Activated naive CD8-positive, alpha-beta T cell treated with anti-CD3 and anti-CD28 coated beads for 36 hours (primary cell): ENCODE results near the gene ALDH1A1. TPM values are rescaled to one million over a fixed set of nuclear protein-coding genes. Genes with fewer than 3 reads are reported as not detected.

ENCODE experiments used
- DNase-seq: peaks from one replicate; pipeline ENCODE4 v3.0.0; 2021
- H3K27ac Mint-ChIP-seq: one replicate; pipeline ENCODE4 v1.8.0; 2022; ENCODE audit warnings: mild to moderate bottlenecking, moderate library complexity, mixed read lengths
- H3K27me3 Mint-ChIP-seq: one replicate; pipeline ENCODE4 v1.8.0; 2022; ENCODE audit warnings: mild to moderate bottlenecking, mixed read lengths
- H3K36me3 Mint-ChIP-seq: one replicate; pipeline ENCODE4 v1.8.0; 2021; ENCODE audit warnings: mild to moderate bottlenecking, mixed read lengths
- H3K4me1 Mint-ChIP-seq: one replicate; pipeline ENCODE4 v1.8.0; 2021; ENCODE audit warnings: mixed read lengths
- H3K4me3 Mint-ChIP-seq: one replicate; pipeline ENCODE4 v1.8.0; 2022; ENCODE audit warnings: mild to moderate bottlenecking, moderate library complexity, mixed read lengths
- H3K9me3 Mint-ChIP-seq: one replicate; pipeline ENCODE4 v1.8.0; 2022; ENCODE audit warnings: mixed read lengths
- total RNA-seq, 2 experiments: library from RNA; stranded (reverse); gene quantifications; one replicate each; pipeline ENCODE4 v1.2.3, GENCODE V29; 2021

ALDH1A1 gene
- total RNA-seq, 2 experiments from 2014 or later = not detected

DNA sequence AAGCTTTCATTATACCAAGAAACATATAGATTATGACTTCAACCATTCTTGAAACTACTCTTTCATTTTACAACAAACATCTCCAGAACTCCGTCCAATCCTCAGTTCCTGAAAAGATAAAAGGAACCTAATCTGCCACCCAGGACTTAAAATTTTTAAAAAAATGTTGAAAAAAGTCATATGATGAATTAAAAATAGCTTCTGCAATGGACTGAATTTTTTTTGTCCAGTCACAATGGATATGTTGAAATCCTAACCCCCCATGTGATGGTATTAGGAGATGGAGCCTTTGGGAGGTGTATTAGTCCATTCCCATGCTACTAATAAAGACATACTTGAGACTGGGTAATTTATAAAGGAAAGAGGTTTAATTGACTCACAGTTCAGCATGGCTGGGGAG is 2.7 kb upstream of the ALDH1A1 start:
- peaks cover 29% of the 10 kb centered on the region for H3K27me3 Mint-ChIP-seq
- H3K4me1 Mint-ChIP-seq = peaks cover 13% of the 10 kb centered on the region
- H3K4me3 Mint-ChIP-seq = no peak overlapping the region
- H3K9me3 Mint-ChIP-seq = peaks cover 4% of the 10 kb centered on the region
- DNase-seq = no peak
- no peaks in the 10 kb centered on the region for H3K36me3 Mint-ChIP-seq
- H3K27ac Mint-ChIP-seq = no peak overlapping the region

DNA sequence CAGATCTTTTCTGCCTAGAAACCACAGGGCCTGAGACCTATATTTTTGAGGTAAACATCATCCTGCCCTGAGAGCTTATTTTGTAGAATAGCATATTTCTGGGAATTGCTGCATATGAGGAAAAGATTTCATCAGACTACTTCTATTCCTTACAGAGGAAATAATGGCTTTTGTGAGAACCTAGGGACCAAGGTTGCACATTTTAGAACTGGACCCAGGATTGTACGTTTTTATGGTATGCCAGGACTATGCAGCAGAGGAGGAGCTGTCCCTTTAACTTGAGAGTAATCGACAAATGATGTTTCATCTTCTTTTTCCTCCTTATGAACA is 2.2 kb upstream of the ALDH1A1 start:
- H3K4me3 Mint-ChIP-seq = no peak overlapping the region
- no peak for DNase-seq
- H3K27me3 Mint-ChIP-seq = peaks cover 29% of the 10 kb centered on the region
- no peaks in the 10 kb centered on the region for H3K36me3 Mint-ChIP-seq
- no peak overlapping the region for H3K27ac Mint-ChIP-seq
- peaks cover 4% of the 10 kb centered on the region for H3K9me3 Mint-ChIP-seq
- H3K4me1 Mint-ChIP-seq = peaks cover 13% of the 10 kb centered on the region

DNA sequence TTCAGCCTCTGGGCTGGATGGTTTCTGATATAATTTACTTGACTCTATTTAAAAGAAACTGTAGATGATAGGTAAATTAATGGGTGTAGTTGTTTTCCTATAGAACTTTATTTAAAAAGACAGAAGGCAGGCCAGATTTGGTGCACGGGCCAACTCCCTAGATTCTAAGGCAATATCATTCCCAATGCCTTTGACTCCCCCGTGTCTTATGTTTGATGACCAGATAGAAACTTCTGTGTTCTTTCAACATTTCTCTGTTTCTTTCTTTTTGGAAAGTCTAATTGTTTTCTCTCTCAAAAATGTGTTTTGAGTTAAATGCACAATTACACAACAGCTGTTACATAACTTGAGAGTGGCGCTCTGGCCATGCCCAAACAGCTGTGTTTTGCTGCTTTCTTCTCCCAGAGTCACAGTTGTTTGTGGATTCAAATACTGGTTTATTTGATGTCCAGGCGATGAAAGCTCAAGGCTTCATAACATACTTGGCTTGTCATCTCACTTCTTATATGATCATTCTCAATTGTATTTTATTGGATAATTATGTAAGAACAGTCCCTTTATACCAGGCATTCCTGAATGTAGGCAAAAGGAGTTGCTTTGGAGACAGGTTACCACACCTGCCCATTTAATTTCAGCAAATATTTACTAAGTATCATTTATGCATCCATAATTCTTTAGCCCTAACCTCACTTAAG is 1.7 kb upstream of the ALDH1A1 start:
- H3K27me3 Mint-ChIP-seq = peaks cover 29% of the 10 kb centered on the region
- H3K4me1 Mint-ChIP-seq = peaks cover 13% of the 10 kb centered on the region
- no peaks in the 10 kb centered on the region for H3K36me3 Mint-ChIP-seq
- no peak overlapping the region for H3K4me3 Mint-ChIP-seq
- peaks cover 4% of the 10 kb centered on the region for H3K9me3 Mint-ChIP-seq
- DNase-seq = no peak
- H3K27ac Mint-ChIP-seq = no peak overlapping the region

DNA sequence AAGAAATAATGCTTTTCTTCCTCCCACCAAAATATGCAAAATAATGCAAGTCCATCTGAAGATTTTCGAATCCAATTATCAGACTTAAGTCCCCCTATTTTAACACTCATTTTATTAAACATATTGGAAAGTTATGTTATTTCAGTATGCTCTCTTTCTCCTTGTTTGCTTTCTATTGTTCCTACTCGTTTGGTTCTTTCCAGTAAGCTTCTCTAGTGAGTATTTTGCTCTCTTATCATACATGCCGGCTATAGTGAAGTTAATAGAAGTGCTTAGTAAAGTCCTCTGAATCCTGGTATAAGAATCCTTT is 517 bp downstream of the ALDH1A1 start:
- no peak for DNase-seq
- H3K27ac Mint-ChIP-seq = no peak overlapping the region
- peaks cover 39% of the 10 kb centered on the region for H3K27me3 Mint-ChIP-seq
- H3K9me3 Mint-ChIP-seq = no peaks in the 10 kb centered on the region
- no peak overlapping the region for H3K4me3 Mint-ChIP-seq
- peaks cover 13% of the 10 kb centered on the region for H3K4me1 Mint-ChIP-seq
- no peaks in the 10 kb centered on the region for H3K36me3 Mint-ChIP-seq

DNA sequence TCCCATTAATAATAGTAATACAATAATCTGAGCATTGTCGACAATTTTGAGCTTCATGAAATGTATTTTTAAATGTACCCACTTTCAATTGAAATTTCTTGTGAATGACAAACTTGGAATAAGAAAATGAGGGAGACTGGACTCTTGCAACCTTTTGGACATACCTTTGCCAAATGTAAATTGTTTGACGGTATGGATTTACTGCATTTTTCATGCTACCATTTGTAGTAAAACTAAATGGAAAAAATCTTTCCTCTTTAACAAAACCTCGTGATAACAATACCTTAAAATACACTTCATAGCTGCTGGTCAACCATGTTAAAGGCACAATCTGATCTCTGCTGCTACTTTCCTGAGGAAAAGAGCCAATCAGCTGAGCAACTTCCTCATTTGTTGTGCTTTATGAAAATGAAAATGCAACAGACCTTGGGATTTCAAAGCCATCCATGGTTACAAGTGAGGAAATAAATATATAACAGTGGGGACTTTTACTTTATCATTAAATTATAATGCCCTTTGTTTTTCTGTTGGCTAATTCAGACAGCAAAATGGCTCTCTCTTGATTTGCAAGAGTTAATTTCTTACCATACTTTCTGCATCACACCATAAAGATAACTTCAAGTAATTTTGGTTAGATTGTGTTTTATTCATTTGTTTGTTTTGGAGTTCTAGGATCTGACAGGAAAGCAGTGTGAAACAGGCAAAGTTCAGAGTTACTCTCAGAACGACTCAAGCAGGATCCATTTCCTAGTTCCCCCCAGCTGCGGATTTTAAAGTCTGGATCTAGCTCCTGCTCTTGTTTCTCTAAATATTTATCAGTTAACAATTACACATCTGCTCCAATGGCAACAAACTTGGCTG is 1.1 kb downstream of the ALDH1A1 start:
- Mint-ChIP-seq H3K36me3 (no peaks in the 10 kb centered on the region), H3K27me3 (peaks cover 39% of the 10 kb centered on the region), H3K4me1 (peaks cover 13% of the 10 kb centered on the region), H3K9me3 (no peaks in the 10 kb centered on the region), H3K4me3 (no peak overlapping the region), H3K27ac (no peak overlapping the region)
- no peak for DNase-seq

DNA sequence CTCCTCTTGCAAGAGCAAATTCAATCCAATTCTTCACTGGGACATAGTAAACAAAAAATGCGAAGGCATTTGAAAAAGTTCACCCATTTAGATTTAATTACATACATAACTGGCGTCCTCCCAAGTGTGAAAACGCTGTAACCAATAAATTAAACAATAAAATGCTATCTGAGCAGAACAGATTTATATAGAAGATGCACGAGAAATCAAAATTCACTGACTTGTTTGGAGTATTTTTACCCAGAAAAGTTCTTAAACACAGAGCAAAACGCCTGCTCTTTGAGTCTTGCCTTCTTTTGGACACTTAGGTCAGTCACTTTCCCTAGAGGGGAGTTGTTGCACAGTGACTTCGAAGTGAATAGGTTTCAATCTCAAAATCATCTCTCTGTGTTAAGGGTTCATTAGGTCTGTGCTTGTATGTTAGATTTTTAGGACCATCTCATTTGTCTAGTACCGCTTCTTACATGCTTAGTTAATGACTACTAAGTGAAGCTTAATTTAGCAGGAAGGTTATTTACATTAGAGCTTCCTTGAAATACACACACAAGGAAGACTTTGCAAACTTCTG is 1.9 kb downstream of the ALDH1A1 start:
- Mint-ChIP-seq H3K4me1 (peaks cover 13% of the 10 kb centered on the region), H3K27me3 (peaks cover 42% of the 10 kb centered on the region), H3K27ac (no peak overlapping the region), H3K4me3 (no peak overlapping the region), H3K9me3 (no peaks in the 10 kb centered on the region), H3K36me3 (no peaks in the 10 kb centered on the region)
- no peak for DNase-seq

DNA sequence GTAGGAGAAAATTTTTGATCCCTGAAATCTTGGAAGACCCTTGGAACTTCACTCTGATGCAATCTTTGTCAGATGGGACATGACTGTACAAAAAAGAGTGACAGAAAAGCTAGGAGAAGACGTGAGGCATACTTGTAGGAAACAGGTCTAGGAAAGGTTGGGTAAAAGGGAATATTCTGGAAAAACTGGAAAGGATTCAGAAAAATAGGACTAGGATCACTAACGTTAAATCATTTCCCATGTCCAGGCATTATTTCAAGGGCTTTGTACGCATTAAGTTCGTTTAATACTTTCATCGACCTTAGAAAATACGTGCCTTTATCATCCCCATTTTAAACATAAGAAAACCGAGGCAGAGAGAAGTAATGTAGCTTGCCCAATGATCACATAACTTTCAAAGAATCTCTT is 2.9 kb downstream of the ALDH1A1 start:
- no peak overlapping the region for H3K27ac Mint-ChIP-seq
- H3K4me3 Mint-ChIP-seq = no peak overlapping the region

DNA sequence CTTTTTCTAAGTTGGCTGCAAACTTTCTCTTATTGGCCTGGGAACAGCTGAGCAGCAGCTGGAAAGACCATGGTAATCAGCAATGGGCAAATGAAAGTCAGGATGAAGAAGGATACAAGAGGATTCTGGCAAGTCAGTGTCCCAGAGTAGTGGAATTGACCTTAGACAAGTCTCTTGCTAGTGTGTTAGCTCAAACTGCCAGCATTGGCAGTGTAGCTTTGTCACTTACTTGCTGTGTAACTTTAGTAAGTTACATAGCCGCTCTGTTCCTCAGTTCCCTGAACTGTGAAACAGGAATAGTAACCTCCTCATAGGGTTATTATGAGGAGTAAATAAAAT is 3.6 kb downstream of the ALDH1A1 start:
- Mint-ChIP-seq H3K36me3 (no peaks in the 10 kb centered on the region), H3K27me3 (peaks cover 44% of the 10 kb centered on the region), H3K9me3 (no peaks in the 10 kb centered on the region), H3K27ac (no peak overlapping the region), H3K4me1 (peaks cover 13% of the 10 kb centered on the region), H3K4me3 (no peak overlapping the region)
- no peak for DNase-seq

More for the DNA sequence above, 2.9 kb downstream of the ALDH1A1 start:
- DNase-seq = no peak
- H3K9me3 Mint-ChIP-seq = no peaks in the 10 kb centered on the region
- peaks cover 44% of the 10 kb centered on the region for H3K27me3 Mint-ChIP-seq
- H3K36me3 Mint-ChIP-seq = no peaks in the 10 kb centered on the region
- H3K4me1 Mint-ChIP-seq = peaks cover 13% of the 10 kb centered on the region

DNA sequence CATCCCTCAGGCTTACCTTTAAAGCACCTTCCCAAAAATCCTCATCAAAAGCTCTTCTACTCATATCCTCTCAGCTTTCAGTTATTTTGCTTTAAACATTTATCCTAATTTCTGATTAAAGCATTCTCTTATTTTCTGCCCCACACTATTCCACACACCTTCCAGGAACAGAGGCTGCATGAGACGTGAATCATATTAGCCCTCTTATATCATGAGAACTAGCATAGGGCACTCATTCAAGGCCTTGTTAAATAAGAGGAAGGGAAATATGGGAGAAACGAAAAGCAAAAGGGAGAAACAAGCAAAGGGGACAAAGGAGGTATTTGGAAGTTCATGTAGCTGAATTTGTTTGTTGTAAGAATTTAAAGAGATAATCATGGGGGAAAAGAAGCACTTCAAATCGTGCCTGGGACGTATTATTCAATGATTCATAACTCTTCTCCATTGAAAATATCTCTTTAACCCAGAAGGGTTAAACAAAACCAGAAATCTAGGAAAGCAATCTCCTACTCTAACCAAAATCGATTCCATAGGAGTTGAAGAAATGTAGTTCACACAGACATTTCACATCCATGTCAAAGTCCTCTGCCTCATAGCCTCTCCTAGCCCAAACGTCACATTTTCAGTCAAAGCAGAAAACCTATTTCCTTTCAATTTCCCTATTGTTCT is 4.1 kb downstream of the ALDH1A1 start:
- H3K4me3 Mint-ChIP-seq = no peak overlapping the region
- no peaks in the 10 kb centered on the region for H3K9me3 Mint-ChIP-seq
- H3K27ac Mint-ChIP-seq = no peak overlapping the region
- H3K4me1 Mint-ChIP-seq = peaks cover 13% of the 10 kb centered on the region
- H3K27me3 Mint-ChIP-seq = peaks cover 44% of the 10 kb centered on the region
- DNase-seq = no peak
- H3K36me3 Mint-ChIP-seq = no peaks in the 10 kb centered on the region

DNA sequence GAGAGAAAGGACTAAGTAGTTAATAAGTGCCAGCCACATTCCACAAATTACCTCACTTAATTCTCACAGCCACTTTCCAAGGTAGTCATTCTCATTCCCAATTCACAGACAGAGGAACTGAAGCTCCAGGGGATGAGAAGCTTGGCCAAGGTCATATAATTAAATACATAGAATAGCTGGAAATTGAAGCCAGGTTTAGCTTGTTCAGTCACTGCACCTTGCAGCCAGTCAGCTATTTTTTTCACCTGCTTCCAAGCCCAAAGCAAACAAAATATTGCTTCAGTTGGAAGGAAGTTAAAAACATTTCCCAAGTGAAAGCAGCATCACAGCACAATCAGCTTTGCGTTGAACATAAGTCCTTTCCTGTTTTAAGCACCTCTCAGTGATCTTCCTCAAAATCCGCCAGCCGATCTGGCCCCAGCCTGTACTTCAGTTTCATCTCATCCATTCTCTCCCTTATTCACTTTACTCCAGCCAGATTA is 4.8 kb downstream of the ALDH1A1 start:
- Mint-ChIP-seq H3K36me3 (no peaks in the 10 kb centered on the region), H3K27ac (no peak overlapping the region), H3K4me1 (peaks cover 9% of the 10 kb centered on the region), H3K9me3 (no peaks in the 10 kb centered on the region), H3K27me3 (peaks cover 39% of the 10 kb centered on the region), H3K4me3 (no peak overlapping the region)
- DNase-seq = no peak

DNA sequence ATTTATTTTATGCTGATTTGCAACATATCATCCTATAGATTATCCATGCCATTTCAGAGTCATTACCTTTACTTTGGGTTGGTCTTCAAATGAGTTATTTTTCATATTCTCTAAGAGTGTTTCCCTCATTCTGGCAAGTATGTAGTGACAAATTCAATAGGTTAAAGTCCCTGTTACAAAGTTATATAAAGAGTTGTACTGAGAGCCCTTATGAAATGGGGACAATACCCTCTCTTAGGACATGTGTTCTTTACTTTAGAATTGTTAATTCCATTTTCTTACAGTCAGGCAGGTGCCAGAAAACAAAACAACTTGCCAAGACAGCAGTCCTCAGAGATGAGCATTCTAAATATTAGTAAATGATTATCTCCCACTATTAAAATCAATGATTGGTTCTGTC is 6.0 kb downstream of the ALDH1A1 start:
- Mint-ChIP-seq H3K4me1 (no peaks in the 10 kb centered on the region), H3K4me3 (no peak overlapping the region), H3K36me3 (no peaks in the 10 kb centered on the region), H3K9me3 (no peaks in the 10 kb centered on the region), H3K27me3 (peaks cover 32% of the 10 kb centered on the region), H3K27ac (no peak overlapping the region)
- DNase-seq = no peak

DNA sequence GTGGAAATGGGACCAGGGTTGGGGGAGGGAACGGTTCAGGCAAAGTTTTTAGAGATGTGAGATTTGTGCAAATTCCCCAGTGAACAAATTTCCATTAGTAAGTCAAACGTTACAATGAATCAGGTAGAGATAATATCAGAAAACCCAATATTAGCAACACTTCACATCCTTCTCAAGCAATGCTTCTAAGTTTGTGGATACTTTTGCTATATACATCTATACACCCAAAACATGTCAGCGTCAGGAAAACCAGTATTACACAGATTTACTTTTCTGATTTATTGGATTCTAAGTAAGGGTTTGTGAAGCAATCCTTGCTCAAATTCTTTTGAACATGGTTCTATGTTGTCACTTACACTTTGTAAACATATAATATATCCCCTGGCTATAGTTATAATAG is 6.5 kb downstream of the ALDH1A1 start:
- H3K27ac Mint-ChIP-seq = no peak overlapping the region
- H3K9me3 Mint-ChIP-seq = no peaks in the 10 kb centered on the region
- H3K27me3 Mint-ChIP-seq = peaks cover 27% of the 10 kb centered on the region
- DNase-seq = no peak
- no peaks in the 10 kb centered on the region for H3K4me1 Mint-ChIP-seq
- H3K36me3 Mint-ChIP-seq = no peaks in the 10 kb centered on the region
- no peak overlapping the region for H3K4me3 Mint-ChIP-seq

DNA sequence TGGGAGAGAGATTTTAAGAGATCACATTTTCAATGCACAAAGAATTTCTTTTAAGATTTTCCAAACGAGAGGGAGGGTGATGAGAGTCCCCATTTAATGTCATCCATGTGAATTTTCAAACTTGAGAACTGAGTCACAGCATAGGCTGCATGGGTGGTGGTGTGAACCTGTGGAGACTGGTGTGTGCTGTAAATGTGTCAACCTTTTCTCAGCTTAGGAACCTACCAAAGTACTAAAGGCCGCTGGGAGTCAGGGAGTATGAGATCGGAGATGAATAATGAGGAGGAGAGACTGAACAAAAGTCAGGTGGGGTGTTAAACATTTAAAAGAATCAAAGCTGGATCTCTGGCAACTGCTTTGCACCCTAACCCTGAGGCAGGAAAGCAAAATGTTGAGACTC is 7.5 kb downstream of the ALDH1A1 start:
- Mint-ChIP-seq H3K27me3 (peaks cover 21% of the 10 kb centered on the region), H3K4me3 (no peak overlapping the region), H3K36me3 (no peaks in the 10 kb centered on the region), H3K4me1 (no peaks in the 10 kb centered on the region), H3K9me3 (no peaks in the 10 kb centered on the region), H3K27ac (no peak overlapping the region)
- DNase-seq = no peak

DNA sequence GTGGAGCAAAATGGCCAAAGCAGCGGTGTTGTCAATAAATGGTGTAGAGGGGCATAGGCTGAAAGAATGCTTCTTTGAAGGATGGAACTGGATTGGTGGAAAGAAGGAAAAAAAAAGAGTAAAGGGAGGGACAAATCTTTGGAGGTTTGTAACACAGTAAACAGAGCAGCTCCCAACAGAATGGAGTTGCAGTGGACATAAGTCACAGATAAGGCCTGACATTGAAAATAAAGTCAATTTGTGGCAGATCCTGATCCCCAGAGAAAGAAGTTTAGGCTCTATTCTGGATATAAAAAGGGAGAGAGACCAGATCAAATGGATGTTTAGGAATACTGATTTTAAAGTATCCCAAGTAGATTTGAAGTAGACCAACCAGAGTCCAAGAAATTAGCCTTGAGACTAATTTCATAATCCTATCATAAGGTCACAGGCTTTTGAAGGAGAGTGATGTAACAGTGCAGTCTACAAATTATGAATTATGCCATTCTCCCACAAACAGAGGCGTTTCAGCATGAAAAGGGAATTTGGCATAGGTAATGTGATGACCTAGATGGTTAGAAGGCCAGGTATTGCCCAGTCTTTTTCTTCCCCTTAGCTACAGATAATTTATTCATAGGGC is 8.9 kb downstream of the ALDH1A1 start:
- Mint-ChIP-seq H3K4me1 (no peaks in the 10 kb centered on the region), H3K27ac (no peak overlapping the region), H3K9me3 (no peaks in the 10 kb centered on the region), H3K4me3 (no peak overlapping the region), H3K27me3 (peaks cover 22% of the 10 kb centered on the region), H3K36me3 (no peaks in the 10 kb centered on the region)
- no peak for DNase-seq

DNA sequence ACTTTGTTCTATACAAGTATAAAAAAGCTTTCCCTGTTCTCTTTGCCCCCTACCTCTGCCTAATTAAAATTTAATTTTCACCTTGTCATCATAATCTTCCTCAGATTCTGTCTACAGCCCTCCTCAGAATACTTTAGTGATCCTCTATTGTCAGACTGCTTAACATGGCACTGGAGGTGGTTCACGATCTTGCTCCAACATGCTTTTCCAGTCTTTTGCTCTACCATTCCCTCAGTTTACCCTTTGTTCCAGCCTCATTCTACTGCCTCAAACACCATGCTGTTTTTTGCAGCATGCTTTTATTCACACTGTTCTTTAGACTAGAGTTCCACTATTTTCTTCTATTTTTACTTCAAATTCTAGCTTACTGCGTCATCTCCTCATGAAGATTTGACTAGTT is 10.4 kb downstream of the ALDH1A1 start:
- Mint-ChIP-seq H3K36me3 (no peaks in the 10 kb centered on the region), H3K27ac (no peak overlapping the region), H3K27me3 (peaks cover 14% of the 10 kb centered on the region), H3K9me3 (no peaks in the 10 kb centered on the region), H3K4me3 (no peak overlapping the region), H3K4me1 (no peaks in the 10 kb centered on the region)
- no peak for DNase-seq
